ENCODE results near the gene WWOX. TPM values are rescaled to one million over a fixed set of nuclear protein-coding genes. Genes with fewer than 3 reads are reported as not detected.

WWOX gene
- total and polyA plus RNA-seq, 2 of the 13 experiments (the other 11 are each of a cell fraction or from before 2014, with no cell fraction given): 9.1 to 37.4 TPM

- TF ChIP-seq ZNF574 (CRISPR knock-in tag; IDR thresholded peaks at IDR 0.05): peak; percentile 56; the same call in 1 of the 2 replicates
- no peak for TF ChIP-seq TCF12 (IDR thresholded peaks at IDR 0.05)
- 0 out of 2 replicates have a peak, but pooled peaks have one; percentile 28 for TF ChIP-seq TCF12 (CRISPR knock-in tag; IDR thresholded peaks at IDR 0.05)
- no peak; the same call in 1 of the 2 replicates for TF ChIP-seq ZSCAN5A (CRISPR knock-in tag; IDR thresholded peaks at IDR 0.05; ENCODE audit: borderline replicate concordance)
- peak; percentile 74 for TF ChIP-seq RXRB (CRISPR knock-in tag; IDR thresholded peaks at IDR 0.05; ENCODE audit: borderline replicate concordance)
- TF ChIP-seq ZBTB34 (CRISPR knock-in tag; IDR thresholded peaks at IDR 0.05): no peak
- TF ChIP-seq ZNF775 (CRISPR knock-in tag; IDR thresholded peaks at IDR 0.05; ENCODE audit: borderline replicate concordance): no peak
- TF ChIP-seq BCL6 (CRISPR knock-in tag; IDR thresholded peaks at IDR 0.05): peak; percentile 87
- TF ChIP-seq ZNF569 (CRISPR knock-in tag; IDR thresholded peaks at IDR 0.05; ENCODE audit: borderline replicate concordance): no peak
- TF ChIP-seq KDM6A (CRISPR knock-in tag; IDR thresholded peaks at IDR 0.05; ENCODE audit: low read depth): peak; percentile 83
- TF ChIP-seq MAF1 (CRISPR knock-in tag; IDR thresholded peaks at IDR 0.05; ENCODE audit: borderline replicate concordance): 0 out of 2 replicates have a peak, but pooled peaks have one; percentile 45
- TF ChIP-seq MIER3 (CRISPR knock-in tag; IDR thresholded peaks at IDR 0.05; ENCODE audit: borderline replicate concordance): 0 out of 2 replicates have a peak, but pooled peaks have one; percentile 25
- peak; percentile 42; the same call in 1 of the 2 replicates for TF ChIP-seq MLX (CRISPR knock-in tag; IDR thresholded peaks at IDR 0.05)
- peak; percentile 84 for TF ChIP-seq FOXA3 (CRISPR knock-in tag; IDR thresholded peaks at IDR 0.05)
- peak; percentile 11 for TF ChIP-seq TEAD3 (CRISPR knock-in tag; optimal IDR thresholded peaks at IDR 0.05; ENCODE audit: borderline replicate concordance)
- peak; percentile 88 for TF ChIP-seq ISL2 (CRISPR knock-in tag; IDR thresholded peaks at IDR 0.05)
- TF ChIP-seq ARID4A (CRISPR knock-in tag; IDR thresholded peaks at IDR 0.05; ENCODE audit: borderline replicate concordance): peak; percentile 29; the same call in 1 of the 2 replicates
These were observed 656.6 kb downstream of the WWOX start (continued) for GRCh38 chr16:78755751-78756661.
